Stomach (tissue), 9 donors: ENCODE results near the gene ANKRD55. TPM values are rescaled to one million over a fixed set of nuclear protein-coding genes. Genes with fewer than 3 reads are reported as not detected.
"Not testable (repeated sequence)": the region's sequence is repeated elsewhere in the genome, so short reads cannot be mapped to it uniquely, and the experiment has no call there.

ENCODE experiments used
- DNase-seq, 2 donors: peaks; one replicate each; pipeline versions ENCODE4 v3.0.0 to v3.0.0-alpha.2; 2013 to 2019
- H3K27ac ChIP-seq, 5 donors: fragments of 200-600 bp in 4 of 5; sonication (generic) in 4 of 5; one replicate each; pipeline ENCODE4 v1.5.1; 2013 to 2019; ENCODE audit warnings: mild to moderate bottlenecking in 1 of 5, moderate library complexity in 1 of 5
- H3K27me3 ChIP-seq, 3 donors: fragments of 200-600 bp; sonication (generic); one replicate each; pipeline ENCODE4 v1.5.1; 2017 to 2019; ENCODE audit warnings: mixed run types in 1 of 3
- H3K36me3 ChIP-seq, 4 donors: fragments of 200-600 bp; sonication (generic); 1 replicate in 3 of 4; 2 replicates in 1 of 4; pipeline ENCODE4 v1.5.1; 2016 to 2019
- H3K4me1 ChIP-seq, 4 donors: fragments of 200-600 bp; sonication (generic); one replicate each; pipeline ENCODE4 v1.5.1; 2016 to 2019
- H3K4me3 ChIP-seq, 4 donors: fragments of 200-600 bp; sonication (generic) in 3 of 4; one replicate each; pipeline ENCODE4 v1.5.1; 2016 to 2019; ENCODE audit warnings: mild to moderate bottlenecking in 1 of 4
- H3K9me3 ChIP-seq, 4 donors: fragments of 200-600 bp; sonication (generic); one replicate each; pipeline ENCODE4 v1.5.1; 2016 to 2019
- CTCF ChIP-seq, 7 experiments: fragments of 450-650 bp in 4 of 7; fragments of 200-600 bp in 3 of 7; sonication (generic) in 3 of 7; IDR thresholded peaks; one replicate each; pipeline ENCODE4 v1.5.1; 2016 to 2019; ENCODE audit warnings: antibody characterized with exemption in 7 of 7, control low read depth in 2 of 7, mild to moderate bottlenecking in 1 of 7
- EP300 ChIP-seq: sonication (generic); formaldehyde crosslinking; IDR thresholded peaks from one replicate; pipeline ENCODE4 v1.6.1; 2017; ENCODE audit warnings: antibody characterized with exemption
- POLR2A ChIP-seq, 4 donors: fragments of 450-650 bp; IDR thresholded peaks; one replicate each; pipeline ENCODE4 v1.6.1; 2016; ENCODE audit warnings: antibody characterized with exemption in 4 of 4, control low read depth in 2 of 4, mild to moderate bottlenecking in 1 of 4, moderate library complexity in 1 of 4
- POLR2AphosphoS5 ChIP-seq, 3 donors: sonication (generic); formaldehyde crosslinking; IDR thresholded peaks; one replicate each; pipeline ENCODE4 v1.6.1; 2016; ENCODE audit warnings: antibody characterized with exemption in 3 of 3
- WGBS, 5 donors: extraction: QIAGEN DNeasy Blood & Tissue Kit in 3 of 5; methylation state at CpG; one replicate each; pipeline versions ENCODE4 v1.1.5 to v1.1.7; 2013 to 2018; 5-methylcytosine and 5-hydroxymethylcytosine counted together
- intact Hi-C: fragments of 100-400 bp; cut with DNase I; formaldehyde crosslinking; loops from one replicate; pipeline ENCODE4 v1.15.1; 2023; ENCODE audit warnings: low total_unique reads
- polyA plus RNA-seq, 3 donors: library from polyadenylated mRNA; stranded (reverse); fragments of 200-250 nt; gene quantifications; one replicate each; pipeline ENCODE4 v1.2.3, GENCODE V29; 2013
- total RNA-seq, 5 donors: library from RNA; depleted of rRNA; stranded (reverse); fragments of >200 nt; gene quantifications; one replicate each; pipeline versions ENCODE4 v1.1.0 to v1.2.3, GENCODE V29; 2014 to 2016
- donor health status: healthy with polysubstance abuse.
- donor health status: Bipolar disorder and iron deficiency.
- donor health status: healthy.

The ANKRD55 gene
- total and polyA plus RNA-seq, 8 donors, result 0.08 to 0.18 TPM; not detected in 6

- Histone ChIP-seq H3K27me3 (no peaks in the 10 kb centered on the region), H3K27ac (no peak overlapping the region), H3K9me3 (peaks cover 0 to 7% (median 2%) of the 10 kb centered on the region in 4 donors), H3K4me3 (no peak overlapping the region), H3K36me3 (no peaks in the 10 kb centered on the region), H3K4me1 (peaks cover 7 to 14% (median 13%) of the 10 kb centered on the region in 4 donors)
- 70 to 80% (median 74%) methylated on average over 7 of the region's 7 CpGs for WGBS, 5 donors
- no peak for TF ChIP-seq EP300
- TF ChIP-seq CTCF (IDR thresholded peaks at IDR 0.05), result no peak
- TF ChIP-seq POLR2A (IDR thresholded peaks at IDR 0.05), result no peak
- TF ChIP-seq POLR2AphosphoS5 (IDR thresholded peaks at IDR 0.05), result no peak
- intact Hi-C loops, result no loop called here
- peak in 1 of 2 donors; percentile 52 for DNase-seq
Measured at GRCh38 chr5:56126487-56127179, 106.5 kb downstream of the ANKRD55 start.

GRCh38 chr5:56123531-56124243 lies 109.4 kb downstream of the ANKRD55 start:
- Histone ChIP-seq H3K27me3 (no peaks in the 10 kb centered on the region), H3K9me3 (no peaks in the 10 kb centered on the region), H3K27ac (peak overlapping the region in 4 of 5 donors; percentile 14 to 73 (median 63)), H3K36me3 (no peaks in the 10 kb centered on the region), H3K4me3 (no peak overlapping the region), H3K4me1 (peaks cover 7 to 14% (median 13%) of the 10 kb centered on the region in 4 donors)
- no peak for TF ChIP-seq POLR2A (IDR thresholded peaks at IDR 0.05)
- TF ChIP-seq POLR2AphosphoS5 (IDR thresholded peaks at IDR 0.05), result peak in 1 of 3 donors; percentile 71
- peak; percentile 27 to 78 for DNase-seq
- intact Hi-C loops, result no loop called here
- WGBS, 5 donors, result 48 to 58% (median 51%) methylated on average over 8 of the region's 8 CpGs

GRCh38 chr5:56122360-56122985 lies 110.7 kb downstream of the ANKRD55 start:
- not testable (repeated sequence) for H3K4me3 ChIP-seq

GRCh38 chr5:56119050-56119449 lies 114.1 kb downstream of the ANKRD55 start:
- no peak for DNase-seq
- Histone ChIP-seq H3K27me3 (no peaks in the 10 kb centered on the region), H3K27ac (no peak overlapping the region), H3K9me3 (no peaks in the 10 kb centered on the region), H3K36me3 (no peaks in the 10 kb centered on the region), H3K4me1 (peaks cover 0 to 9% (median 4%) of the 10 kb centered on the region in 4 donors), H3K4me3 (no peak overlapping the region)
- no peak for TF ChIP-seq POLR2A (IDR thresholded peaks at IDR 0.05)
- TF ChIP-seq POLR2AphosphoS5 (IDR thresholded peaks at IDR 0.05), result no peak
- TF ChIP-seq CTCF (IDR thresholded peaks at IDR 0.05), result no peak
- TF ChIP-seq EP300, result no peak
- intact Hi-C loops, result no loop called here
- WGBS, 5 donors, result 80 to 94% (median 83%) methylated on average over 1 of the region's 1 CpG

More at GRCh38 chr5:56122360-56122985, 110.7 kb downstream of the ANKRD55 start:
- intact Hi-C loops, DNase-seq, H3K36me3 ChIP-seq, H3K9me3 ChIP-seq, H3K27me3 ChIP-seq: not testable (repeated sequence)
- Histone ChIP-seq H3K27ac (peak overlapping the region in 3 of 5 donors; percentile 61 to 73 (median 65)), H3K4me1 (peaks cover 7 to 14% (median 13%) of the 10 kb centered on the region in 4 donors)
- WGBS, 5 donors, result 84 to 93% (median 91%) methylated on average over 9 of the region's 9 CpGs

GRCh38 chr5:56116599-56117141 lies 116.5 kb downstream of the ANKRD55 start:
- no peaks in the 10 kb centered on the region for H3K27me3 ChIP-seq
- H3K4me1 ChIP-seq, result no peaks in the 10 kb centered on the region
- H3K4me3 ChIP-seq, result no peak overlapping the region
- intact Hi-C loops, result no loop called here
- WGBS, 5 donors, result 73 to 84% (median 82%) methylated on average over 9 of the region's 9 CpGs
- H3K9me3 ChIP-seq, result no peaks in the 10 kb centered on the region
- DNase-seq, result no peak
- no peak overlapping the region for H3K27ac ChIP-seq
- no peaks in the 10 kb centered on the region for H3K36me3 ChIP-seq
- no peak for TF ChIP-seq CTCF (IDR thresholded peaks at IDR 0.05)
- no peak for TF ChIP-seq POLR2A (IDR thresholded peaks at IDR 0.05)
- TF ChIP-seq POLR2AphosphoS5 (IDR thresholded peaks at IDR 0.05), result no peak
- TF ChIP-seq EP300, result no peak
